D721Med (cell line): ENCODE data around the gene VAPB.
"Not testable (repeated sequence)": the region's sequence is repeated elsewhere in the genome, so short reads cannot be mapped to it uniquely, and the experiment has no call there.

Experiments used
- DNase-seq: peaks from one replicate; pipeline ENCODE4 v3.0.0; 2011; ENCODE audit warnings: low spot score; ENCODE audit not compliant: insufficient read length
- FAIRE-seq: peaks from 2 replicates; lab custom pipeline; 2011; peaks lifted over from hg19 to GRCh38; lab: Jason Lieb, UNC
- CTCF ChIP-seq: IDR thresholded peaks from 2 replicates; pipeline ENCODE4 v1.5.1; 2012; ENCODE audit warnings: mild to moderate bottlenecking, control low read depth; ENCODE audit not compliant: insufficient read depth; ENCODE audit errors: missing control alignments

The VAPB gene

GRCh38 chr20:58366866-58367265 lies 22.2 kb upstream of the VAPB start:
- TF ChIP-seq CTCF: no peak
- no peak for FAIRE-seq

DNA sequence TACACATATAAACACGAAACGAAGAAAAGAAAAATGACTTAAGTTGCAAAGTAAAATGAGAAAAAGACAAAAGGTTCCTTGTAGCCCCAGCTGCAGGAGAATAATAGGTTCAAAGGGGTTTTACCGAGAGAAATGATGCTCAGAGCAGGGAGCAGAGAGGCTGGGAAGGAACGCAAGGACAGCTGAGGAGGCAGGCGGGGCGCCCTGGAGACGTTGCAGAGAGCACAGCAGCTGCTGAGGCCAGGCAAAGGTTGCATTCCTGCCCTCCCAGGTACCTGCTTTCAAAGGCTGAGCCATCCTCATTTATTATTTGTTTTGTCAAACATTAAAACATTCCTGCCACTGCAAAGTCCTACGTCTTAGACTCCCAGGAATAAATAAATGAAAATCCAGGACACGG lies 16.2 kb upstream of the VAPB start:
- no peak for TF ChIP-seq CTCF
- FAIRE-seq: no peak

More at GRCh38 chr20:58366866-58367265, 22.2 kb upstream of the VAPB start:
- DNase-seq: no peak

GRCh38 chr20:58373296-58373695 lies 15.7 kb upstream of the VAPB start:
- not testable (repeated sequence) for FAIRE-seq, DNase-seq

More for the DNA sequence above, 16.2 kb upstream of the VAPB start:
- no peak for DNase-seq

DNA sequence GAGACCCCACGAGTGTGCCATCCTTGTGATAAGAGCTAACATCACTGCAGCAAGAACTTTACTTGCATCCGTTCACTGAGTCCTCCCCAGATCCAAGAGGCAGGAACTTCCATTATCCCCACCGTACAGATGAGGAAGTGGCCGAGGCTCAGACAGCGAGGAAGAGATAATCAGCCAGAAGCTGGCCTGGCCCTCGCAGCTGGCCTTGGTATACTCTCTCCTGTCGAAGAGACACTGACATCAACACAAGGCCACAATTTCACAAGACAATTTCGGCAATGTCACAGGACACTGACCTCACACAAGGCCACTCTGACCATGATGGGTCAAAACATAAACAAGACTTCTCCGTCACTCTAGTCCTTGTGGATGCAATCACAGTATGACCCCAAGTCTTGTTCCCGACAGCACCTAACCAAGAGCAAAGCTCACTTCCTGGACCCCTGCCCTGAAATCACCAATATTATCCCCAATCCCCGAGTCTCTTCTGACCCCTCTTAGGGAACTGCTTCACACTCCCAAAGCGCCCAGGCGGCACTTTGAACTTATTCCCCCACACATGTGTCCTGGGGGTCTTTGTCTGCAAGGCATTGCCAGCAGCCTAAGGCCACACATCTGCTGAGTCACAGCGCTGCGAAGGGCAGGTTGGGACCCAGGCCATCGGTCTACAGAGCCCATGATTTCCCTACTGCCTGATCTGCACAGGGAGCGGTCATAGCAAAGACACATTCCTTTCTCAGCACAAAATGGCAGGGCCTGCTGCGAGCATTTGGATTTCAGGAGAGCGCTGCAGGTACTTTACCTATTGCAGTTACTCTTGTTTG lies 14.8 kb upstream of the VAPB start:
- FAIRE-seq: no peak
- no peak for TF ChIP-seq CTCF

GRCh38 chr20:58374906-58375758 lies 13.9 kb upstream of the VAPB start:
- no peak for TF ChIP-seq CTCF
- no peak for FAIRE-seq
- no peak for DNase-seq

More for the DNA sequence above, 14.8 kb upstream of the VAPB start:
- DNase-seq: no peak

- FAIRE-seq (no peak), DNase-seq (no peak)
- no peak for TF ChIP-seq CTCF
Measured at GRCh38 chr20:58375759-58376352, 13.2 kb upstream of the VAPB start.

DNA sequence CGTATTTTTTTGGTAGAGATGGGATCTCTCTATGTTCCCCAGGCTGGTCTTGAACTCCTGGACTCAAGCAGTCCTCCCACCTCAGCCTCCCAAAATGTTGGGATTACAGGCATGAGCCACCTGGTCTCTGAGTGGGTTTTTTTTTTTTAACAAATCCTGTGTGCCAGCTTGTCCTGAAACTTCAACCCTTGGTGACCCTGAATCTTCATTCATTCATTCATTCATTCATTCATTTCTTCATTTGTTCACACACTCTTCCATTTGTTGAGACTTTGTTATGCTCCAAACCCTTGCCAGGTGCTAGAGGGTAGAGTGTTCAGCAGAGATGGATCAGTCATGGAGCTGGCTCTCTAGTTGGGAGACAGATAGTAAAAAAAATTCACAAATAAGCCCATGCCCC lies 12.0 kb upstream of the VAPB start:
- DNase-seq (no peak), FAIRE-seq (no peak)
- TF ChIP-seq CTCF: no peak
